ENCODE measurements around the gene ENO3. TPM values are rescaled to one million over a fixed set of nuclear protein-coding genes. Genes with fewer than 3 reads are reported as not detected.

Gene ENO3
- total RNA-seq, 4 donors from 2014 or later: 2.8 to 3.7 (median 3.6) TPM; not detected in 1

- DNase-seq: peak; percentile 96 to 99
- peak; percentile 5 to 36 for TF ChIP-seq POLR2A (IDR thresholded peaks at IDR 0.05)
- TF ChIP-seq, protein P1, sequence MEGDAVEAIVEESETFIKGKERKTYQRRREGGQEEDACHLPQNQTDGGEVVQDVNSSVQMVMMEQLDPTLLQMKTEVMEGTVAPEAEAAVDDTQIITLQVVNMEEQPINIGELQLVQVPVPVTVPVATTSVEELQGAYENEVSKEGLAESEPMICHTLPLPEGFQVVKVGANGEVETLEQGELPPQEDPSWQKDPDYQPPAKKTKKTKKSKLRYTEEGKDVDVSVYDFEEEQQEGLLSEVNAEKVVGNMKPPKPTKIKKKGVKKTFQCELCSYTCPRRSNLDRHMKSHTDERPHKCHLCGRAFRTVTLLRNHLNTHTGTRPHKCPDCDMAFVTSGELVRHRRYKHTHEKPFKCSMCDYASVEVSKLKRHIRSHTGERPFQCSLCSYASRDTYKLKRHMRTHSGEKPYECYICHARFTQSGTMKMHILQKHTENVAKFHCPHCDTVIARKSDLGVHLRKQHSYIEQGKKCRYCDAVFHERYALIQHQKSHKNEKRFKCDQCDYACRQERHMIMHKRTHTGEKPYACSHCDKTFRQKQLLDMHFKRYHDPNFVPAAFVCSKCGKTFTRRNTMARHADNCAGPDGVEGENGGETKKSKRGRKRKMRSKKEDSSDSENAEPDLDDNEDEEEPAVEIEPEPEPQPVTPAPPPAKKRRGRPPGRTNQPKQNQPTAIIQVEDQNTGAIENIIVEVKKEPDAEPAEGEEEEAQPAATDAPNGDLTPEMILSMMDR (IDR thresholded peaks at IDR 0.05): peak in 1 of 4 experiments; percentile 27
- Histone ChIP-seq H3K36me3 (no peaks in the 10 kb centered on the region), H3K4me1 (peaks cover 7 to 9% of the 10 kb centered on the region in 2 donors), H3K9me3 (no peaks in the 10 kb centered on the region), H3K27me3 (no peaks in the 10 kb centered on the region), H3K27ac (peak overlapping the region; percentile 97 to 98), H3K4me3 (peak overlapping the region; percentile 62 to 76)
- intact Hi-C loops (cut with DNase I; ENCODE audit: low total_unique reads): no loop called here
Measured at GRCh38 chr17:4966844-4967538, 16.1 kb downstream of the ENO3 start.

DNA sequence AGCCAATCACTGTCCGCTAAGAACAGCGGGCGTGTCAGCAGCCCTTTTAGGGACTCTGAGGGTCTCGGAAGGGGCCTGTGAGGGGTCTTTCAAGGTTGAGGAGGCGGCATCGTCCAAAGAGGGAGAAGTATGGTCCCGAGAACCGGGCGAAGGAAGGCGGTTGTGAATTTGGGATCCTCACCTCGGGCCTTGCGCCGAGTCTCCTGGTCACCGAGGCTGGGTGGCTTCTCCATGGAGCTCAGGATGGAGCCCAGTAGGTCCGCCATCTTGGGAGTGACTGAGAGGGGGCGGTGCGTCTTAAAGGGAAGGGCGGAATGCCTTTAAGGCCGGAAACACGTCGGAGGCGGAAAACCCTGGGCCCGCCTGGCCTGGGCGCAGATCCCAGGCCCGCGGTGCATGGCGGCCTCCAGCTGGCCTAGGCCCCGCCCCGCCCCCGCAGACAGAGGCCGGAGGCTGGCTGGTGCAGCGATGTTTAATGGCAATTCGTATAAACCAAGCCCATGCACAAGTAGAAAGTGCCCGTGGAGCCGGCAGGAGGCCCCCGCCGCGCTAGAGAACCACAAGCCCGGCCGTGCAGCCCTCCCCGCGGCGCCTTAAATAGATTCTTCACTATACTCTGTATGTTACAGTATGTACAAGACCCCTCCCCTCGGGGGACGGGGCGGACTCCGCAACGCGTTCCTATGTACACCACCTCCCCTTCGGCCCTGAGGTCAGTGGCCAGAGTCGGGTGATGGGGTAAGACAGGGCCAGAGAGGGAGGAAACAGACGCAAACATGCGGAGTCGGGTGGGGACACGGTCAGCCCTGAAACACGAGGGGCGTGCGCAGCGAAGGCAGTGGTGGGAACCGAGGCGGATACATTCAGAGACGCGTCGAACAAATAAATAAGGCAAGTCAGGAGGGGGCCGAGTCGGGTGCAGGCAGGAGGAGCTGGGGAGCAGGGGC lies 16.9 kb downstream of the ENO3 start, which contains the start of gene SPAG7:
SPAG7 (minus strand) TSS at position 279 of the 947 bp plus-strand sequence; CDS start at position 266, 13 bp downstream.
- peak; percentile 93 to 97 for DNase-seq
- Histone ChIP-seq H3K27me3 (no peaks in the 10 kb centered on the region), H3K27ac (peak within 1 kb of the TSS; percentile 97 to 98), H3K4me1 (peaks cover 7 to 9% of the 10 kb centered on the region in 2 donors), H3K4me3 (peak within 1 kb of the TSS; percentile 62 to 76), H3K9me3 (no peaks in the 10 kb centered on the region), H3K36me3 (no peaks in the 10 kb centered on the region)
- TF ChIP-seq, protein P1 (IDR thresholded peaks at IDR 0.05): peak in 2 of 4 experiments; percentile 24 to 33
- TF ChIP-seq POLR2A (IDR thresholded peaks at IDR 0.05): peak; percentile 53 to 87
- intact Hi-C loops (cut with DNase I; ENCODE audit: low total_unique reads): no loop called here

GRCh38 chr17:4968486-4969046 lies 17.6 kb downstream of the ENO3 start:
- H3K4me1 ChIP-seq: peaks cover 7 to 9% of the 10 kb centered on the region in 2 donors
- intact Hi-C loops (cut with DNase I; ENCODE audit: low total_unique reads): no loop called here

GRCh38 chr17:4969047-4969550 lies 18.2 kb downstream of the ENO3 start:
- Histone ChIP-seq H3K27me3 (no peaks in the 10 kb centered on the region), H3K4me1 (peaks cover 7 to 9% of the 10 kb centered on the region in 2 donors), H3K36me3 (no peaks in the 10 kb centered on the region), H3K9me3 (no peaks in the 10 kb centered on the region), H3K27ac (peak overlapping the region; percentile 97 to 98), H3K4me3 (peak overlapping the region; percentile 59 to 76)
- TF ChIP-seq, protein P1 (IDR thresholded peaks at IDR 0.05): no peak
- no peak for TF ChIP-seq POLR2A (IDR thresholded peaks at IDR 0.05)
- intact Hi-C loops (cut with DNase I; ENCODE audit: low total_unique reads): no loop called here
- peak; percentile 50 to 51 for DNase-seq

More at GRCh38 chr17:4968486-4969046, 17.6 kb downstream of the ENO3 start:
- no peak for TF ChIP-seq POLR2A (IDR thresholded peaks at IDR 0.05)
- TF ChIP-seq, protein P1 (IDR thresholded peaks at IDR 0.05): no peak
- Histone ChIP-seq H3K27me3 (no peaks in the 10 kb centered on the region), H3K9me3 (no peaks in the 10 kb centered on the region), H3K36me3 (no peaks in the 10 kb centered on the region), H3K4me3 (peak overlapping the region; percentile 59 to 76), H3K27ac (peak overlapping the region; percentile 97 to 98)
- DNase-seq: no peak
